Measurements from ENCODE around the gene TNFRSF12A.

Gene TNFRSF12A, protein sequence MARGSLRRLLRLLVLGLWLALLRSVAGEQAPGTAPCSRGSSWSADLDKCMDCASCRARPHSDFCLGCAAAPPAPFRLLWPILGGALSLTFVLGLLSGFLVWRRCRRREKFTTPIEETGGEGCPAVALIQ

DNA sequence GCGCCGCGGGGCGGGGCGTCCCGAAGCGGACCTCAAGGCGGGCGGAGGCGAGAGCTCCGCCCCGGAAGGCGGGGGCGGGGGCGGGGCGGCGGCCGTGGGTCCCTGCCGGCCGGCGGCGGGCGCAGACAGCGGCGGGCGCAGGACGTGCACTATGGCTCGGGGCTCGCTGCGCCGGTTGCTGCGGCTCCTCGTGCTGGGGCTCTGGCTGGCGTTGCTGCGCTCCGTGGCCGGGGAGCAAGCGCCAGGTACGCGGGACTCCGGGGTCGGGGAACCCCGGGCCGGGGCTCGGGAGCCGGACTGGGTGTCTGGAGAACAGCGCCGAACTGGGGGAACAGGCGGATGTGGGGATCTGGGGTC, at the start of gene TNFRSF12A:
Gene TNFRSF12A (plus strand): TSS at position 122 of the 357 bp plus-strand sequence. CDS start 30 bp downstream, at position 152.
- Histone ChIP-seq H3K36me3 (ENCODE audit: control insufficient read depth, insufficient read depth, low read length) (no peaks in the 10 kb centered on the region), H3K4me3 (ENCODE audit: low read length) (peak within 1 kb of the TSS; percentile 71), H3K27me3 (ENCODE audit: control insufficient read depth, insufficient read depth, low read length) (peaks cover 5% of the 10 kb centered on the region), H3K4me1 (ENCODE audit: control insufficient read depth, insufficient read depth, low read length) (peaks cover 14% of the 10 kb centered on the region), H3K9ac (ENCODE audit: low read length) (peak within 1 kb of the TSS; percentile 1), H3K27ac (ENCODE audit: low read depth, low read length) (peak within 1 kb of the TSS; percentile 93)

DNA sequence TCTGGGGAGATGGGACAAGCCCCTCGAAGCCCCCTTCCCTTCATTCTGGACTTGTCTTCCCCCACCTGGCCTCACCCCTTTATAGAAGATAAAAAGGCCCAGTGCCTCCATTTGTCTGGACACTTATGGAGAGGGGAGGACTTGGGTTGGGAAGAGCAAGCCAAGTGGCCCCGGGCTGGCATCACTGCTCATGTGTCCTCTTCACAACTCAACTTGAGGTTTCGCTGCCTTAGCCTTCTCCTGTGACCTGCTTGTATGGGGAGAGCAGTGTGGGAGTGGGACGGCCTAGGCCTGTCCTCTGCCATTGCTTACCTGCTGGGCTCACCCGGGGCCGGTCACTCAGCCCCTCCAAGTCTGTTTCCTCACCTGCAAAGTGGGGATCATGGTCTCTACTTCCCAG, 49.6 kb upstream of the TNFRSF12A start:
- Histone ChIP-seq H3K27ac (ENCODE audit: low read depth, low read length) (no peak overlapping the region), H3K36me3 (ENCODE audit: control insufficient read depth, insufficient read depth, low read length) (no peaks in the 10 kb centered on the region), H3K4me3 (ENCODE audit: low read length) (peak overlapping the region; percentile 81), H3K27me3 (ENCODE audit: control insufficient read depth, insufficient read depth, low read length) (peaks cover 15% of the 10 kb centered on the region), H3K4me1 (ENCODE audit: control insufficient read depth, insufficient read depth, low read length) (peaks cover 2% of the 10 kb centered on the region), H3K9ac (ENCODE audit: low read length) (no peak overlapping the region)

- Histone ChIP-seq H3K4me3 (ENCODE audit: low read length) (no peak overlapping the region), H3K4me1 (ENCODE audit: control insufficient read depth, insufficient read depth, low read length) (peaks cover 2% of the 10 kb centered on the region), H3K36me3 (ENCODE audit: control insufficient read depth, insufficient read depth, low read length) (no peaks in the 10 kb centered on the region), H3K27me3 (ENCODE audit: control insufficient read depth, insufficient read depth, low read length) (peaks cover 9% of the 10 kb centered on the region), H3K27ac (ENCODE audit: low read depth, low read length) (no peak overlapping the region), H3K9ac (ENCODE audit: low read length) (no peak overlapping the region)
These were observed 48.8 kb upstream of the TNFRSF12A start for GRCh38 chr16:2971134-2971984.

- Histone ChIP-seq H3K4me1 (ENCODE audit: control insufficient read depth, insufficient read depth, low read length) (peaks cover 2% of the 10 kb centered on the region), H3K4me3 (ENCODE audit: low read length) (no peak overlapping the region), H3K9ac (ENCODE audit: low read length) (no peak overlapping the region), H3K27ac (ENCODE audit: low read depth, low read length) (no peak overlapping the region), H3K36me3 (ENCODE audit: control insufficient read depth, insufficient read depth, low read length) (no peaks in the 10 kb centered on the region), H3K27me3 (ENCODE audit: control insufficient read depth, insufficient read depth, low read length) (peaks cover 6% of the 10 kb centered on the region)
These were observed 48.0 kb upstream of the TNFRSF12A start for GRCh38 chr16:2971985-2972784.

- H3K27ac ChIP-seq (ENCODE audit: low read depth, low read length), result no peak overlapping the region
These were observed 47.1 kb upstream of the TNFRSF12A start for GRCh38 chr16:2973093-2973492.

DNA sequence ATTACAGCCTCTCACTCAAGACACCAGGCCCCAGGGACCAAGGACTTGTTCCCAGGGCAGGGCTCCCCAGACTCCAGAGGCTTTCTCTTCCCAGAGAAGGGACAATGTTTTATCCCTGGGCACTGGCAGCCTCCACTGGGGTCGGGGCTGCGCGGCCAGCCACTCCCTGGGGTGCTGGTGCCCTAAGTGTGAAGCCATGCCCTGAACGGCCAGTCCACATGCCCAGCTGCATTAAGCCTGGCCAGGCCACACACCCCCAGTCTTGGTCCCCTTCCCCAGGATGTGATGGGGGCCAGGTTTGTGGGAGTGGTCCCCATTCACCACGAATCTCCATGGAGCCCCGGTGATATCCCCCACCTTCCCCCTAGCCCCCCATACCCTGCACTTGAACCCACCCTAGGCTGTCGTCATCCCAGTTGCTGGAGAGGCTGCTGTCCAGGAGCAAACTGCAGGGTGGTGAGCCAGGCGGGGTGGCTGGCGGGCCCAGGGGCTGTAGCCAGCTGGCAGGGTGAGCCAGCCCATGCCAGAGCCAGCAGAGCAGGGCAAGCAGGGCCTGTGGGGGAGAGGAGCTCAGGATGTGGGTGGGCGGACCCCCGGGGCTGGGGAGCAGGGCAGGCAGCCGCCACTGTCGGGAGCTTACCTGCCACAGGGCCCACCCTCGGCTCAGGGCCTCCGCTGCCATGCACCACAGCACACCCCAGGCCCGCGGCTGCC, 46.4 kb upstream of the TNFRSF12A start:
- H3K4me1 ChIP-seq (ENCODE audit: control insufficient read depth, insufficient read depth, low read length), result peaks cover 2% of the 10 kb centered on the region

More at GRCh38 chr16:2973093-2973492, 47.1 kb upstream of the TNFRSF12A start:
- H3K4me1 ChIP-seq (ENCODE audit: control insufficient read depth, insufficient read depth, low read length), result peaks cover 2% of the 10 kb centered on the region
- H3K36me3 ChIP-seq (ENCODE audit: control insufficient read depth, insufficient read depth, low read length), result no peaks in the 10 kb centered on the region
- peaks cover 4% of the 10 kb centered on the region for H3K27me3 ChIP-seq (ENCODE audit: control insufficient read depth, insufficient read depth, low read length)
- H3K9ac ChIP-seq (ENCODE audit: low read length), result no peak overlapping the region
- H3K4me3 ChIP-seq (ENCODE audit: low read length), result no peak overlapping the region

GRCh38 chr16:2974319-2975056, 45.7 kb upstream of the TNFRSF12A start:
- Histone ChIP-seq H3K4me1 (ENCODE audit: control insufficient read depth, insufficient read depth, low read length) (peaks cover 1% of the 10 kb centered on the region), H3K4me3 (ENCODE audit: low read length) (no peak overlapping the region), H3K27ac (ENCODE audit: low read depth, low read length) (no peak overlapping the region), H3K9ac (ENCODE audit: low read length) (no peak overlapping the region), H3K27me3 (ENCODE audit: control insufficient read depth, insufficient read depth, low read length) (peaks cover 4% of the 10 kb centered on the region), H3K36me3 (ENCODE audit: control insufficient read depth, insufficient read depth, low read length) (no peaks in the 10 kb centered on the region)

More for the DNA sequence above, 46.4 kb upstream of the TNFRSF12A start:
- no peak overlapping the region for H3K4me3 ChIP-seq (ENCODE audit: low read length)
- no peak overlapping the region for H3K27ac ChIP-seq (ENCODE audit: low read depth, low read length)
- peaks cover 4% of the 10 kb centered on the region for H3K27me3 ChIP-seq (ENCODE audit: control insufficient read depth, insufficient read depth, low read length)
- no peak overlapping the region for H3K9ac ChIP-seq (ENCODE audit: low read length)
- no peaks in the 10 kb centered on the region for H3K36me3 ChIP-seq (ENCODE audit: control insufficient read depth, insufficient read depth, low read length)

- H3K27ac ChIP-seq (ENCODE audit: low read depth, low read length), result no peak overlapping the region
- no peaks in the 10 kb centered on the region for H3K36me3 ChIP-seq (ENCODE audit: control insufficient read depth, insufficient read depth, low read length)
- H3K4me1 ChIP-seq (ENCODE audit: control insufficient read depth, insufficient read depth, low read length), result peaks cover 2% of the 10 kb centered on the region
- no peak overlapping the region for H3K9ac ChIP-seq (ENCODE audit: low read length)
- H3K27me3 ChIP-seq (ENCODE audit: control insufficient read depth, insufficient read depth, low read length), result peaks cover 3% of the 10 kb centered on the region
- no peak overlapping the region for H3K4me3 ChIP-seq (ENCODE audit: low read length)
These were observed 44.9 kb upstream of the TNFRSF12A start for GRCh38 chr16:2975161-2975795.

GRCh38 chr16:2976201-2976600, 44.0 kb upstream of the TNFRSF12A start:
- no peak overlapping the region for H3K4me3 ChIP-seq (ENCODE audit: low read length)
- H3K36me3 ChIP-seq (ENCODE audit: control insufficient read depth, insufficient read depth, low read length), result no peaks in the 10 kb centered on the region
- no peak overlapping the region for H3K9ac ChIP-seq (ENCODE audit: low read length)
- H3K27me3 ChIP-seq (ENCODE audit: control insufficient read depth, insufficient read depth, low read length), result no peaks in the 10 kb centered on the region
- H3K27ac ChIP-seq (ENCODE audit: low read depth, low read length), result no peak overlapping the region
- H3K4me1 ChIP-seq (ENCODE audit: control insufficient read depth, insufficient read depth, low read length), result peaks cover 2% of the 10 kb centered on the region

DNA sequence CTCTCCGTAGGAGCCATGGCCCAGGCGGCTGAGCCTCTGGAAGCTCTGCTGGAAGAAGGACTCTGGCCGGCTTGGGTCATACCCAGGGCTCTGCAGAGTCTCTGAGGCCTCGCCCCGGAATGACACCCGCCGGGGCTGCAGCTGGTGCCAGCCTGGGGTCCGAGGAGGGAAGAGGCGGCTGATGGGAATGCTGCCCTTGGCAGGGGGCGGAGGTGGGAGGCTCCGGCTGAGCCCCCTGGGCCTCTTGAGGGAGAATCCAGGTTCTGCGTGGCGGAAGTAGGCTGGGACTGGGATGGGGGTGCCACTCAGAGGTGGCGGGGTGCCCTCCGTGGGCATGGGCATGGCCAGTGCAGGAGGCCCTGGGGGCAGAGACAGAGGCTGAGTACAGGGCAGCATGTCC, 43.5 kb upstream of the TNFRSF12A start:
- Histone ChIP-seq H3K9ac (ENCODE audit: low read length) (no peak overlapping the region), H3K27me3 (ENCODE audit: control insufficient read depth, insufficient read depth, low read length) (no peaks in the 10 kb centered on the region), H3K4me3 (ENCODE audit: low read length) (no peak overlapping the region), H3K36me3 (ENCODE audit: control insufficient read depth, insufficient read depth, low read length) (no peaks in the 10 kb centered on the region), H3K4me1 (ENCODE audit: control insufficient read depth, insufficient read depth, low read length) (peaks cover 2% of the 10 kb centered on the region), H3K27ac (ENCODE audit: low read depth, low read length) (no peak overlapping the region)

DNA sequence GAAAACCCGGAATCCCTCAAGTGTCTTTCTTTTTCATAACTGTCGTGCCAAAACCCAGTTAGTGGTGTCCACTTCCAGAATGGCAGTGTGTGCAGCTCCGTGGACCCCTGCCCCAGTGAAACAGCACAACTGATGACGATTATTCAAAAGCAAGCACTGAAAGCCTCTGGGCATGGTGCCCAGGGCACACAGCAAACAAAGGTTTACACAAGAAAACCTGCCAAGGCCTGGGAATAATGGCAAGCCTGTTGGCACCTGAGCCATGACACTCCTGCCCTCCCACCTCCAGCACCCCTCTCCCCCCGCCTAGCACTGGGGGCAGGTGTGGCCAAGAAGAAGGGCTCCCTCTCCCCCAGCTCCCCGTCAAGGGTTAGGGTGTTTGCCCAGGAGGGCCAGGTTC, 42.7 kb upstream of the TNFRSF12A start:
- peaks cover 2% of the 10 kb centered on the region for H3K4me1 ChIP-seq (ENCODE audit: control insufficient read depth, insufficient read depth, low read length)
- no peaks in the 10 kb centered on the region for H3K27me3 ChIP-seq (ENCODE audit: control insufficient read depth, insufficient read depth, low read length)
- H3K36me3 ChIP-seq (ENCODE audit: control insufficient read depth, insufficient read depth, low read length), result no peaks in the 10 kb centered on the region
- no peak overlapping the region for H3K27ac ChIP-seq (ENCODE audit: low read depth, low read length)
- no peak overlapping the region for H3K4me3 ChIP-seq (ENCODE audit: low read length)
- H3K9ac ChIP-seq (ENCODE audit: low read length), result no peak overlapping the region
